Testis (tissue), 3 donors: ENCODE measurements around the gene KLHL40. TPM values are rescaled to one million over a fixed set of nuclear protein-coding genes. Genes with fewer than 3 reads are reported as not detected.

ENCODE experiments used
- DNase-seq: peaks from one replicate; pipeline ENCODE4 v3.0.0-alpha.2; 2019
- H3K27ac ChIP-seq, 2 donors: fragments of 200-600 bp; sonication (generic); one replicate each; pipeline ENCODE4 v1.5.1; 2019
- H3K27me3 ChIP-seq: fragments of 200-600 bp; sonication (generic); one replicate; pipeline ENCODE4 v1.5.1; 2019
- H3K36me3 ChIP-seq: fragments of 200-600 bp; sonication (generic); one replicate; pipeline ENCODE4 v1.5.1; 2017; ENCODE audit warnings: low read depth; ENCODE audit errors: missing control alignments
- H3K4me1 ChIP-seq: fragments of 200-600 bp; sonication (generic); one replicate; pipeline ENCODE4 v1.5.1; 2019
- H3K4me3 ChIP-seq, 2 donors: fragments of 200-600 bp; sonication (generic); one replicate each; pipeline ENCODE4 v1.5.1; 2017 to 2019
- H3K9me3 ChIP-seq: fragments of 200-600 bp; sonication (generic); one replicate; pipeline ENCODE4 v1.5.1; 2017
- CTCF ChIP-seq, 3 experiments: fragments of 450-650 bp in 2 of 3; fragments of 200-600 bp in 1 of 3; sonication (generic) in 1 of 3; IDR thresholded peaks; one replicate each; pipeline ENCODE4 v1.5.1; 2016 to 2019; ENCODE audit warnings: antibody characterized with exemption in 3 of 3, mild to moderate bottlenecking in 2 of 3, moderate library complexity in 1 of 3
- POLR2A ChIP-seq: fragments of 450-650 bp; IDR thresholded peaks from one replicate; pipeline ENCODE4 v1.6.1; 2017; ENCODE audit warnings: antibody characterized with exemption, mild to moderate bottlenecking, moderate library complexity
- WGBS, 2 donors: methylation state at CpG; one replicate each; pipeline ENCODE4 v1.1.5; 2018; 5-methylcytosine and 5-hydroxymethylcytosine counted together
- intact Hi-C: fragments of 100-400 bp; cut with DNase I; formaldehyde crosslinking; loops from one replicate; pipeline ENCODE4 v1.15.1; 2023; ENCODE audit warnings: low total_unique reads
- polyA plus RNA-seq: library from polyadenylated mRNA; stranded (reverse); fragments of 350-450 nt; fragmentation: Illumina TruSeq; extraction: RNeasy Lipid Tissue Mini Kit (QIAGEN cat#74804); gene quantifications from one replicate; pipeline ENCODE4 v1.2.3, GENCODE V29; 2014; ENCODE audit warnings: low read depth, low replicate concordance; ENCODE audit not compliant: insufficient read depth
- total RNA-seq, 2 donors: library from RNA; depleted of rRNA; stranded (reverse); fragments of >200 nt; gene quantifications; one replicate each; pipeline ENCODE4 v1.2.3, GENCODE V29; 2016

Gene KLHL40
- total and polyA plus RNA-seq, 3 donors from 2014 or later = 0.62 to 3.2 (median 3.1) TPM

DNA sequence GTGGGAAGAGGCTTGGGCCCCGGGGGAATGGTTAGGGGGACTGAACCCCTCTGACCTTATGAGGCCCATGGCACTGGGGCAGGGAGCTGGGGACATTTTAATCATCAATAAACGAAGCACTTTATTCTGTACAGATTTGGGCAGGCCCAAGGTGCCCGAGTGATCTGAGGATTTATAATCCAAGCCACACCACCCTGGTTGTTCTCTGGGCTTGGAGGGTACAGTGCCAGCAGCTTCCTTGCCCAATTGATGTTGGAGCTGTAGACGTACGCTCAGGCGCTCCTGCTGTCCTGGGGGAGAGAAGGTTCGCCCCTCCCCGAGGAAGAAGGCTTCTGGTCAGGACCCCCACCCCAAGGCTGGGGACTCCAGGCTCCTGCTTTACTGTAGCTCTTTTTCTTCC is 19.3 kb upstream of the KLHL40 start:
- no peak for TF ChIP-seq CTCF (IDR thresholded peaks at IDR 0.05)
- TF ChIP-seq POLR2A = no peak
- WGBS, 2 donors = 61 to 67% methylated on average over 6 to 8 of the region's 8 CpGs
- Histone ChIP-seq H3K4me1 (peaks cover 10% of the 10 kb centered on the region), H3K9me3 (no peaks in the 10 kb centered on the region), H3K27ac (no peak overlapping the region), H3K36me3 (no peaks in the 10 kb centered on the region), H3K4me3 (no peak overlapping the region), H3K27me3 (no peaks in the 10 kb centered on the region)
- no peak for DNase-seq
- intact Hi-C loops = loop anchor here (10.0 kb wide), 1 partner anchor 651 kb away; no protein-coding TSS in a partner anchor

DNA sequence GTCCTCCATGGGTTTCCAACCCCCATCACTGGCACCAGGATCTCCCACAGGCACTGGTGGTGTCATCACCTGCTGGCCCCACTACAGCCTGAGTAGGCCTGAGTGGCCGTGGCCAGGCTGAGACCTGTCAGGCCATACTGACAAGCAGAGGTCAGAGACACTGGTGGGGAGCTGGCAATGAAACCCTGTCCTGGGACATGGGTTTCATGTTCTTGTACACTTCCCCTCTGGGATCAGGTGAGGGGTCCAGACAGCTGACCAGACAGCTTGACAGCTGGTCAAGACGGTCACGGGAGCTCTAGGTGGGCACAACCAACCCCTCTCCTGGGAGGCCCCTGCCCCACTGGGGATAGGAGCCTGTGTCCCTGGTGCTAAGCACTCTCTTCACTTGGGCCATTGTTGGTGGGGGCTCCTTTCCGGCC is 18.7 kb upstream of the KLHL40 start:
- Histone ChIP-seq H3K4me1 (peaks cover 10% of the 10 kb centered on the region), H3K36me3 (no peaks in the 10 kb centered on the region), H3K27ac (no peak overlapping the region), H3K4me3 (no peak overlapping the region), H3K9me3 (no peaks in the 10 kb centered on the region), H3K27me3 (no peaks in the 10 kb centered on the region)
- intact Hi-C loops = loop anchor here (10.0 kb wide), 1 partner anchor 652 kb away; no protein-coding TSS in a partner anchor
- TF ChIP-seq CTCF (IDR thresholded peaks at IDR 0.05) (no peak), POLR2A (no peak)
- 87 to 92% methylated on average over 2 to 4 of the region's 4 CpGs for WGBS, 2 donors
- DNase-seq = no peak

DNA sequence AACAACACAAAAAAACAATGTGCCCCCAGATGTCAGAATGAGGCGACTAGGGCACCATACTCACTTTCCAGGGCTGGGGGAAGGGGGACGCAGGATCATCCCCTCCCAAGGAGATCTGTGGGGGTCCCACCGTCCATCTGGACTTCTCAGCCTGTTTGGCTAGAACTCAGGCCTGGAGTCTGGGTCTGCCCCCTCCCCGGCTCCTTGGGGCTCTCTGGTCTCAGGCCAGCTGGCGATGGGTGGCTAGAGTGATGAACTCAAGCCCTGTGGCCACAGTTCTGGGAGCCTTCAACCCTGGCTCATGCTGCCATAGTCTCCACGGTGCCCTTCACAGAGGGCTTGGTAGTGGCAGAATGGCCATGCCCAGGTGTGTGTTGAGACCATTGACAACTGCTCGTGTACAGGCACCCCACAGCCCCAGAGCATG is 18.2 kb upstream of the KLHL40 start:
- H3K4me3 ChIP-seq = no peak overlapping the region
- intact Hi-C loops = loop anchor here (10.0 kb wide), 1 partner anchor 652 kb away; no protein-coding TSS in a partner anchor
- H3K36me3 ChIP-seq = no peaks in the 10 kb centered on the region
- no peak for DNase-seq
- H3K27ac ChIP-seq = no peak overlapping the region
- no peaks in the 10 kb centered on the region for H3K27me3 ChIP-seq
- 61 to 62% methylated on average over 4 to 7 of the region's 7 CpGs for WGBS, 2 donors
- TF ChIP-seq POLR2A (no peak), CTCF (IDR thresholded peaks at IDR 0.05) (no peak)
- no peaks in the 10 kb centered on the region for H3K9me3 ChIP-seq
- H3K4me1 ChIP-seq = peaks cover 10% of the 10 kb centered on the region

DNA sequence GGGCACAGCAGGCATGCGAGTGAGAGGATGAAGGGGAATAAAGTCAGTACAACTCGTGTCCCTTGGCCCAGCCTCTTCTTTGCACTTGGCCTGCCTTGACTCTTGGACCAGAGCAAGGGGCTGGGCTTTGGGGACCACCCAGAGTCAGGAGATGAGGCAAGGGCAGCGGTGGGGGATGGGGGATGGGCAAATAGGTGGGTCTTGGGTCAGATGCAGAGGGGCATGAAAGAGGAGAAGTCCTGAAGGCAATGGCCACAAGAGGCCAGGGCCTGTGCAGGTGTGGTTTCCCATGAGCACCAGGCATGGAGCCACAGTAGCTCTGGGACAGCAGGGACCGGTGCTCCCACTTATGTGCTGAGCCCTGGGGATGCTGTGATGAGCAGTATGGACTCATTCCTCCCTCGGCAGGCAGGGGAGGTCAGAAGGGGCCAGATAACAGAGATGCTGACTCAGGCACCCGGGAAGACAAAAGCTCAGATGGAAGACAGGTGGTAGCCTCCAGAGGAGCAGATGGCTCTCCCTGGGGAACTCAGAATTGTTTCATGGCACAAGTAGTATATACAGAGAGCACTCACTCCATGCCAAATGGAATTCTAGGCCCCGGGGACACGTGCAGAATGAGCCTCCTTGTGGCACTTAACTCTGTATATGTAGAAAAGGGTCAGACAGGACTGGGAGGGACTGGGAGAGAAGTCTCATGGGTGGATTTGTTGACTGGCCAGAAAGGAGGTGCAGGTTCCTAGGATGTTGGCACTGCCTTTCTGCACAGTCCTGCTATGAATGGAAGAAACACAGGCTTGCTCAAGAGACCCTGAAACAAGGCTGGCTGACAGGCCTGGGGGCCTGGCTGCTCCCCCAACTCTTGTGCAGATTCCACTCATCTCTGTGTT is 17.6 kb upstream of the KLHL40 start:
- DNase-seq = no peak
- no peak for TF ChIP-seq CTCF (IDR thresholded peaks at IDR 0.05)
- TF ChIP-seq POLR2A = no peak
- intact Hi-C loops = loop anchor here (10.0 kb wide), 1 partner anchor 653 kb away; no protein-coding TSS in a partner anchor
- Histone ChIP-seq H3K4me3 (no peak overlapping the region), H3K36me3 (no peaks in the 10 kb centered on the region), H3K27me3 (no peaks in the 10 kb centered on the region), H3K27ac (no peak overlapping the region), H3K9me3 (no peaks in the 10 kb centered on the region), H3K4me1 (peaks cover 10% of the 10 kb centered on the region)
- 42 to 52% methylated on average over 6 to 8 of the region's 8 CpGs for WGBS, 2 donors
